Measurements from ENCODE around the gene PTTG1IP2. TPM values are rescaled to one million over a fixed set of nuclear protein-coding genes. Genes with fewer than 3 reads are reported as not detected.

PTTG1IP2 gene
- total RNA-seq, 1 experiment from 2014 or later = not detected

DNA sequence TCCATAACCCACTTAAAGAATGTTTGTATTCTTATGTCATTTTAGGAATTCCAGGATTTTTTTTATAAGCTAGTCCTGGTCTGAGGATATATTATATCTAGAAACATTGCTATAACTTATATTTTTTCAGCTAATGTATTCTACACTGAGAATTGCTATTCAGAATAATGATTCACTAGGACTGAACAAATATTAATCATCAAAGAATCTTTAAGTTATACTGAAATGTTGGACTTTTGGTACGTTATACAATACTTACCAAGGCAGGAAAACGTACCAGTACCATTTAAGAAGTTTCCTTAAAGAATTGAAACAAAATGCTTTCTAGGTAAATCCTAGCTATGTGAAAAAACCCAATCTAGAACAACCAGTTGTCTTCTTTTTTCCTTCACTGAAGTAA, 18.4 kb downstream of the PTTG1IP2 start:
- no CpG with 5 or more reads among the region's 2 CpGs for WGBS (ENCODE audit: extremely low coverage, insufficient read length, low lambda C conversion rate)
- H2BK12ac ChIP-seq (ENCODE audit: insufficient read length, low read depth, low read length) = no peak overlapping the region
- H2BK15ac ChIP-seq (ENCODE audit: low read depth, low read length) = no peak overlapping the region
- H4K91ac ChIP-seq (ENCODE audit: insufficient read length, low read depth, low read length) = no peak overlapping the region
- H3K14ac ChIP-seq (ENCODE audit: insufficient read depth, low read length) = no peak overlapping the region
- Mint-ChIP-seq H3K27me3 (ENCODE audit: low read depth) (no peaks in the 10 kb centered on the region), H3K27ac (no peak overlapping the region), H3K4me1 (peaks cover 0 to 6% of the 10 kb centered on the region in 2 experiments; a peak in 2 of 4 replicates), H3K36me3 (ENCODE audit: insufficient read depth in 1 of 3, low read depth in 3 of 3) (no peaks in the 10 kb centered on the region), H3K4me3 (no peak overlapping the region), H3K9me3 (no peaks in the 10 kb centered on the region)
- no peaks in the 10 kb centered on the region for H3K4me1 ChIP-seq (ENCODE audit: insufficient read depth, low read length)
- no peak overlapping the region for H3K9ac ChIP-seq (ENCODE audit: extremely low read depth, insufficient read length, low read length)
- H3K4me2 ChIP-seq (ENCODE audit: insufficient read depth, insufficient read length, low read length) = no peak overlapping the region
- H2BK5ac ChIP-seq (ENCODE audit: insufficient read length, low read length) = no peak overlapping the region
- no peak overlapping the region for H3K27ac ChIP-seq (ENCODE audit: insufficient read length, low read depth, low read length)
- DNase-seq = no peak
- H4K20me1 ChIP-seq (ENCODE audit: control insufficient read depth, insufficient read depth, insufficient read length) = no peaks in the 10 kb centered on the region
- H2BK120ac ChIP-seq (ENCODE audit: low read depth, low read length, poor library complexity, severe bottlenecking) = no peak overlapping the region
- no peak overlapping the region for H3K23ac ChIP-seq (ENCODE audit: insufficient read length, low read depth, low read length)
- no peaks in the 10 kb centered on the region; the same call in 1 of the 2 replicates for H3K79me2 ChIP-seq (ENCODE audit: insufficient read depth, low read length)
- H3K18ac ChIP-seq (ENCODE audit: insufficient read length, low read depth, low read length) = no peak overlapping the region
- TF ChIP-seq, protein P1, sequence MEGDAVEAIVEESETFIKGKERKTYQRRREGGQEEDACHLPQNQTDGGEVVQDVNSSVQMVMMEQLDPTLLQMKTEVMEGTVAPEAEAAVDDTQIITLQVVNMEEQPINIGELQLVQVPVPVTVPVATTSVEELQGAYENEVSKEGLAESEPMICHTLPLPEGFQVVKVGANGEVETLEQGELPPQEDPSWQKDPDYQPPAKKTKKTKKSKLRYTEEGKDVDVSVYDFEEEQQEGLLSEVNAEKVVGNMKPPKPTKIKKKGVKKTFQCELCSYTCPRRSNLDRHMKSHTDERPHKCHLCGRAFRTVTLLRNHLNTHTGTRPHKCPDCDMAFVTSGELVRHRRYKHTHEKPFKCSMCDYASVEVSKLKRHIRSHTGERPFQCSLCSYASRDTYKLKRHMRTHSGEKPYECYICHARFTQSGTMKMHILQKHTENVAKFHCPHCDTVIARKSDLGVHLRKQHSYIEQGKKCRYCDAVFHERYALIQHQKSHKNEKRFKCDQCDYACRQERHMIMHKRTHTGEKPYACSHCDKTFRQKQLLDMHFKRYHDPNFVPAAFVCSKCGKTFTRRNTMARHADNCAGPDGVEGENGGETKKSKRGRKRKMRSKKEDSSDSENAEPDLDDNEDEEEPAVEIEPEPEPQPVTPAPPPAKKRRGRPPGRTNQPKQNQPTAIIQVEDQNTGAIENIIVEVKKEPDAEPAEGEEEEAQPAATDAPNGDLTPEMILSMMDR (conservative IDR thresholded peaks at IDR 0.05) = no peak
- no peak overlapping the region for H3T11ph ChIP-seq (ENCODE audit: low read length)
- no peaks in the 10 kb centered on the region for H3K23me2 ChIP-seq (ENCODE audit: insufficient read length, low read depth, low read length, poor library complexity, severe bottlenecking)
- H2BK20ac ChIP-seq (ENCODE audit: low read depth, low read length, poor library complexity, severe bottlenecking) = no peak overlapping the region
- H3K27me3 ChIP-seq (ENCODE audit: insufficient read depth, low read length) = no peaks in the 10 kb centered on the region
- no peak overlapping the region for H3K4ac ChIP-seq (ENCODE audit: low read depth, low read length)
- H3K79me1 ChIP-seq (ENCODE audit: insufficient read depth, low read depth, low read length, poor library complexity, severe bottlenecking) = no peaks in the 10 kb centered on the region
- H2AK5ac ChIP-seq (ENCODE audit: insufficient read length, low read length) = no peak overlapping the region
- no peak overlapping the region for H2AFZ ChIP-seq (ENCODE audit: low read length)
- no peak overlapping the region for H4K5ac ChIP-seq (ENCODE audit: insufficient read length, low read depth, low read length)
- no peak overlapping the region for H3K56ac ChIP-seq (ENCODE audit: insufficient read length, low read depth, low read length)
- no peak overlapping the region for H4K8ac ChIP-seq (replicated peaks; ENCODE audit: insufficient read length, low read depth, low read length)
- no peaks in the 10 kb centered on the region for H3K9me3 ChIP-seq (ENCODE audit: control insufficient read depth, low read depth, low read length)

All from H9 (cell line).